ENCODE results near the gene GAS1. TPM values are rescaled to one million over a fixed set of nuclear protein-coding genes. Genes with fewer than 3 reads are reported as not detected.

GAS1 gene
- total and polyA plus RNA-seq, 2 donors (not counting 1 experiment from before 2014, with no cell fraction given), result 1.6 to 7.4 TPM

DNA sequence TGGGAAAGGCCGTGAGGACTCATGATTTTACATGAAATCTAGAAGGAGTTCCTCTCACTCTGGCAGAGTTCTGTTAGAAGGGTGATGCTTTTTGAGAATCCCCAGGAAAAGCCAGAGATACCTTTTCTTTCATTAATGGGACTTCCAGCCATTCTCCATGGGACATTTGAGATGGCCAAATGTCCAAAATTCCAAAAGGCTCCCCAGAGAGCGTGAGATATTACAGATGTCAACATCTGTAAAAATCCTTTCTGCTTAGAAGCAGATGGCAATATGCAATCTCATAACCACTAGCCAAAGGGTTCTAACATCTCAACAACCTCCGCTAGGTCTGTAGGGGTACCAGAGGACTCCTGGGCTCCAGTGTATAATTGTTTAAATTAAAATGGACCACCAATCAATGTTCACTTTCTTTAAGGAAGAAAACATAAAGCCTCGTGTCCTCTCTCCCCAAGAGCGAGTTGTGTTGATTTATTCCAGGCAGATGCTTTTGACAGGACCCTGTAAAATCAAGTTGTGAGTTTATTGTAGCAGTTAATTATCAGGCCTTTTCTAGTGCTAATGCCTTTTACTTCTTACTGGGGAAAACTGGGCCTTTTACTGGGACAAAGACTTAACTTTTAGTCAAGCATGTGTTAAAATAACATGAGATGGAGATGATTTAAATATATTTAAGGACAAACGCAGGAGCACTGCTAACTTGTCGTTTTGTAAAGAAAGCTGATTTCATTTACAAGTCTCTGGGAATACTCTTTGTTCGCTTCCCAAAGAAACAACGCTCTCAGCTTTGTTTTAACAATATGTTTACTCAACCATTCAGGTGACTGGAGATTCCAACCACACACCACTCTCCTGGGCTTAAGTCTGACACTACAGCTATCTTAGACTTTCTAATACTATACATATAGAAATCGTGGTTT lies 4.8 kb downstream of the GAS1 start:
- TF ChIP-seq, protein P1, sequence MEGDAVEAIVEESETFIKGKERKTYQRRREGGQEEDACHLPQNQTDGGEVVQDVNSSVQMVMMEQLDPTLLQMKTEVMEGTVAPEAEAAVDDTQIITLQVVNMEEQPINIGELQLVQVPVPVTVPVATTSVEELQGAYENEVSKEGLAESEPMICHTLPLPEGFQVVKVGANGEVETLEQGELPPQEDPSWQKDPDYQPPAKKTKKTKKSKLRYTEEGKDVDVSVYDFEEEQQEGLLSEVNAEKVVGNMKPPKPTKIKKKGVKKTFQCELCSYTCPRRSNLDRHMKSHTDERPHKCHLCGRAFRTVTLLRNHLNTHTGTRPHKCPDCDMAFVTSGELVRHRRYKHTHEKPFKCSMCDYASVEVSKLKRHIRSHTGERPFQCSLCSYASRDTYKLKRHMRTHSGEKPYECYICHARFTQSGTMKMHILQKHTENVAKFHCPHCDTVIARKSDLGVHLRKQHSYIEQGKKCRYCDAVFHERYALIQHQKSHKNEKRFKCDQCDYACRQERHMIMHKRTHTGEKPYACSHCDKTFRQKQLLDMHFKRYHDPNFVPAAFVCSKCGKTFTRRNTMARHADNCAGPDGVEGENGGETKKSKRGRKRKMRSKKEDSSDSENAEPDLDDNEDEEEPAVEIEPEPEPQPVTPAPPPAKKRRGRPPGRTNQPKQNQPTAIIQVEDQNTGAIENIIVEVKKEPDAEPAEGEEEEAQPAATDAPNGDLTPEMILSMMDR (conservative IDR thresholded peaks at IDR 0.05 in 1 of 2, IDR thresholded peaks at IDR 0.05 in 1 of 2; ENCODE audit: low read depth in 1 of 2, low read length in 2 of 2), result no peak
- peak; percentile 21 for TF ChIP-seq EZH2 (IDR thresholded peaks at IDR 0.05; ENCODE audit: low read length, missing control alignments)
- no peaks in the 10 kb centered on the region for H3K4me1 ChIP-seq (ENCODE audit: control insufficient read depth, extremely low read depth, insufficient read depth, low read length)
- H3K4me2 ChIP-seq (ENCODE audit: extremely low read depth, insufficient read depth, low read length), result no peak overlapping the region
- H3K79me2 ChIP-seq (ENCODE audit: control insufficient read depth, insufficient read depth, low read length), result no peaks in the 10 kb centered on the region
- no peak overlapping the region for H3K9ac ChIP-seq (ENCODE audit: insufficient read depth, low read length)
- no peak overlapping the region for H2AFZ ChIP-seq (ENCODE audit: low read length)
- H3K27ac ChIP-seq (ENCODE audit: insufficient read depth, low read length), result no peak overlapping the region
- H3K36me3 ChIP-seq (ENCODE audit: control insufficient read depth, insufficient read depth, low read length), result no peaks in the 10 kb centered on the region
- no peaks in the 10 kb centered on the region for H4K20me1 ChIP-seq (ENCODE audit: control insufficient read depth, extremely low read depth, insufficient read depth, low read length)
- peaks cover 4% of the 10 kb centered on the region for H3K27me3 ChIP-seq (ENCODE audit: control insufficient read depth, insufficient read depth, low read length)
- no peaks in the 10 kb centered on the region for H3K9me3 ChIP-seq (ENCODE audit: control insufficient read depth, insufficient read depth, low read depth, low read length)
- no peak for DNase-seq (ENCODE audit: low read depth in 2 of 2)
- H3K4me3 ChIP-seq (replicated peaks in 1 of 4; ENCODE audit: control extremely low read depth in 1 of 4, insufficient read depth in 1 of 4, low read depth in 3 of 4, low read length in 4 of 4), result no peak overlapping the region

DNA sequence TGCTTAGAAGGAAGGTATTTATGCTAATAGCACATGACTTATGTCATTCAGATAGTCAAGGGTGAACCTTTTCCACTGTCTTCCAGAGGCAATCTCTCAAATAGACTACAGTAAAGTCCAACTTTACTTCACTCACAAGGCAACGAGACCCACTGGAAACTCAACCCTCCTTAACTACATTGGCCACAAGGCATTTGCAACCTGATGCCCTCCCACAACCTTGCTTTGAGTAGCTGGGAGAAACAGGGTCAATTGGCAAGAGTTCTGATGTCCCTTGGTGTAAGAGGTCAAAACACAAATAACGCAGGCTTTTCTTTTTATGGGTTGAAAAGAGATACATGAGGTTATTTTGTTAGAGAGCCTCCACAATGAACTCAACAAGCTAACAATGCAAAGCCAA lies 6.1 kb downstream of the GAS1 start:
- H3K4me1 ChIP-seq (ENCODE audit: control insufficient read depth, extremely low read depth, insufficient read depth, low read length), result no peaks in the 10 kb centered on the region

DNA sequence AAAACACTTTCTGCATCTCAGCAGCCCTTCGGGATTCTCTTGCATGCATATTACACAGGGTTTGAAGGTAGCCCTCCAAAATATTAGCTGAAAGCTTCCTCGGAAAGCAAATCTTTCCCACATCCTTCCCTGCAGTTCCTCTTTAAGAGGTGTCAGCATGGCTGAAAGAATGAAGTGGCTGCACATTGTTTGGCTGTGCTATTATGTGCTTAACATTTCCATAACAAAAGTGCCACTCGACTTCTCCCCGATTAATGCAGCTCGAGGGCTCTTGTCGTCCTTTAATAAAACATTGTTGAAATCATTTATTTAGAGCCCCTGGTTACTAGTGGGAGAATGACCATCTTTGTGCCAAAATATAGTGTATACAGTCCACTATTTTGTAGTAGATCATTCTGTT lies 6.5 kb downstream of the GAS1 start:
- DNase-seq (ENCODE audit: low read depth in 2 of 2), result no peak
- H3K9me3 ChIP-seq (ENCODE audit: control insufficient read depth, insufficient read depth, low read depth, low read length), result no peaks in the 10 kb centered on the region
- H3K36me3 ChIP-seq (ENCODE audit: control insufficient read depth, insufficient read depth, low read length), result no peaks in the 10 kb centered on the region
- no peak overlapping the region for H3K4me3 ChIP-seq (replicated peaks in 1 of 4; ENCODE audit: control extremely low read depth in 1 of 4, insufficient read depth in 1 of 4, low read depth in 3 of 4, low read length in 4 of 4)
- H4K20me1 ChIP-seq (ENCODE audit: control insufficient read depth, extremely low read depth, insufficient read depth, low read length), result no peaks in the 10 kb centered on the region
- no peak for TF ChIP-seq EZH2 (IDR thresholded peaks at IDR 0.05; ENCODE audit: low read length, missing control alignments)
- TF ChIP-seq, protein P1 (conservative IDR thresholded peaks at IDR 0.05 in 1 of 2, IDR thresholded peaks at IDR 0.05 in 1 of 2; ENCODE audit: low read depth in 1 of 2, low read length in 2 of 2), result no peak
- H3K79me2 ChIP-seq (ENCODE audit: control insufficient read depth, insufficient read depth, low read length), result no peaks in the 10 kb centered on the region
- H2AFZ ChIP-seq (ENCODE audit: low read length), result no peak overlapping the region
- peaks cover 4% of the 10 kb centered on the region for H3K27me3 ChIP-seq (ENCODE audit: control insufficient read depth, insufficient read depth, low read length)
- H3K27ac ChIP-seq (ENCODE audit: insufficient read depth, low read length), result no peak overlapping the region
- H3K9ac ChIP-seq (ENCODE audit: insufficient read depth, low read length), result no peak overlapping the region
- no peaks in the 10 kb centered on the region for H3K4me1 ChIP-seq (ENCODE audit: control insufficient read depth, extremely low read depth, insufficient read depth, low read length)
- H3K4me2 ChIP-seq (ENCODE audit: extremely low read depth, insufficient read depth, low read length), result no peak overlapping the region

More for the DNA sequence above, 6.1 kb downstream of the GAS1 start:
- no peak overlapping the region for H3K4me3 ChIP-seq (replicated peaks in 1 of 4; ENCODE audit: control extremely low read depth in 1 of 4, insufficient read depth in 1 of 4, low read depth in 3 of 4, low read length in 4 of 4)
- no peaks in the 10 kb centered on the region for H3K79me2 ChIP-seq (ENCODE audit: control insufficient read depth, insufficient read depth, low read length)
- H3K36me3 ChIP-seq (ENCODE audit: control insufficient read depth, insufficient read depth, low read length), result no peaks in the 10 kb centered on the region
- H2AFZ ChIP-seq (ENCODE audit: low read length), result no peak overlapping the region
- no peak for DNase-seq (ENCODE audit: low read depth in 2 of 2)
- no peak for TF ChIP-seq EZH2 (IDR thresholded peaks at IDR 0.05; ENCODE audit: low read length, missing control alignments)
- TF ChIP-seq, protein P1 (conservative IDR thresholded peaks at IDR 0.05 in 1 of 2, IDR thresholded peaks at IDR 0.05 in 1 of 2; ENCODE audit: low read depth in 1 of 2, low read length in 2 of 2), result no peak
- H3K9ac ChIP-seq (ENCODE audit: insufficient read depth, low read length), result no peak overlapping the region
- no peak overlapping the region for H3K27ac ChIP-seq (ENCODE audit: insufficient read depth, low read length)
- no peaks in the 10 kb centered on the region for H4K20me1 ChIP-seq (ENCODE audit: control insufficient read depth, extremely low read depth, insufficient read depth, low read length)
- no peak overlapping the region for H3K4me2 ChIP-seq (ENCODE audit: extremely low read depth, insufficient read depth, low read length)
- no peaks in the 10 kb centered on the region for H3K9me3 ChIP-seq (ENCODE audit: control insufficient read depth, insufficient read depth, low read depth, low read length)
- H3K27me3 ChIP-seq (ENCODE audit: control insufficient read depth, insufficient read depth, low read length), result peaks cover 4% of the 10 kb centered on the region

All from fibroblast of lung (primary cell).